ENCODE results near the gene MRPL24.

DNA sequence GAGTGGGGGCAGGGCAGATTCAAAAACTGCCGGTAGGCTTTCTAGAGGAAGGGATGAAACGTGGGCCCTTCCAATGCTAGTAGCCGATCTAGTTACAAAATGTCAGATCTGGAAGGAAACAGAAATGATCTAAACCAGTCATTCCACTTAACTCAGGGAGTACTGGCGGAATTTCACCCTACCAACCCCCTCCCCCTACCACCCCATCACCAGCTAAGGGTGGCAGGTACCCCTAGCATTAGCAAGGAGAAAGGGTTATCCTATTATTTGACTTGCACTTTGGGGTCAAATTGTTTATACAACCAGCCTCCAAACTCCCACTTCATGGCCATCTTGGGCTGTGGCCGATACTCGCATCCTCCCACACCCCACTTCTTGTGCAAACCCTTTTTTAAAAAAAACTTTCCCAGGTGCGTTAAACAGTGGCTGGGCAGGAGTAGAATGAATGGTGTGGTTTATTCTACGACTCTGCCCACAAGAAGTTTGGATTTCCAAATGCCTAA, 644 bp upstream of the MRPL24 start:
- TF ChIP-seq POLR2A (IDR thresholded peaks at IDR 0.05; ENCODE audit: low read depth, low read length) (no peak), EP300 (IDR thresholded peaks at IDR 0.05; ENCODE audit: borderline replicate concordance in 1 of 2, control insufficient read depth in 1 of 2, low read depth in 2 of 2, low read length in 2 of 2) (no peak; a peak in 1 of 4 replicates), JUNB (IDR thresholded peaks at IDR 0.05) (no peak), NFYB (IDR thresholded peaks at IDR 0.05; ENCODE audit: insufficient read depth, low read depth, low read length) (no peak), BRCA1 (IDR thresholded peaks at IDR 0.05; ENCODE audit: low read depth, low read length) (no peak), POLR2AphosphoS2 (IDR thresholded peaks at IDR 0.05; ENCODE audit: low read depth, low read length) (no peak), TCF3 (IDR thresholded peaks at IDR 0.05; ENCODE audit: borderline replicate concordance, insufficient read depth, low read depth, low read length) (no peak), EGR1 (IDR thresholded peaks at IDR 0.05; ENCODE audit: borderline replicate concordance in 1 of 2, low read depth in 2 of 2, low read length in 2 of 2) (no peak)
- TF ChIP-seq, protein P1, sequence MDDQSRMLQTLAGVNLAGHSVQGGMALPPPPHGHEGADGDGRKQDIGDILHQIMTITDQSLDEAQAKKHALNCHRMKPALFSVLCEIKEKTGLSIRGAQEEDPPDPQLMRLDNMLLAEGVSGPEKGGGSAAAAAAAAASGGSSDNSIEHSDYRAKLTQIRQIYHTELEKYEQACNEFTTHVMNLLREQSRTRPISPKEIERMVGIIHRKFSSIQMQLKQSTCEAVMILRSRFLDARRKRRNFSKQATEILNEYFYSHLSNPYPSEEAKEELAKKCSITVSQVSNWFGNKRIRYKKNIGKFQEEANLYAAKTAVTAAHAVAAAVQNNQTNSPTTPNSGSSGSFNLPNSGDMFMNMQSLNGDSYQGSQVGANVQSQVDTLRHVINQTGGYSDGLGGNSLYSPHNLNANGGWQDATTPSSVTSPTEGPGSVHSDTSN (IDR thresholded peaks at IDR 0.05; ENCODE audit: insufficient replicate concordance, low read depth, low read length) = no peak
- TF ChIP-seq, protein P2, sequence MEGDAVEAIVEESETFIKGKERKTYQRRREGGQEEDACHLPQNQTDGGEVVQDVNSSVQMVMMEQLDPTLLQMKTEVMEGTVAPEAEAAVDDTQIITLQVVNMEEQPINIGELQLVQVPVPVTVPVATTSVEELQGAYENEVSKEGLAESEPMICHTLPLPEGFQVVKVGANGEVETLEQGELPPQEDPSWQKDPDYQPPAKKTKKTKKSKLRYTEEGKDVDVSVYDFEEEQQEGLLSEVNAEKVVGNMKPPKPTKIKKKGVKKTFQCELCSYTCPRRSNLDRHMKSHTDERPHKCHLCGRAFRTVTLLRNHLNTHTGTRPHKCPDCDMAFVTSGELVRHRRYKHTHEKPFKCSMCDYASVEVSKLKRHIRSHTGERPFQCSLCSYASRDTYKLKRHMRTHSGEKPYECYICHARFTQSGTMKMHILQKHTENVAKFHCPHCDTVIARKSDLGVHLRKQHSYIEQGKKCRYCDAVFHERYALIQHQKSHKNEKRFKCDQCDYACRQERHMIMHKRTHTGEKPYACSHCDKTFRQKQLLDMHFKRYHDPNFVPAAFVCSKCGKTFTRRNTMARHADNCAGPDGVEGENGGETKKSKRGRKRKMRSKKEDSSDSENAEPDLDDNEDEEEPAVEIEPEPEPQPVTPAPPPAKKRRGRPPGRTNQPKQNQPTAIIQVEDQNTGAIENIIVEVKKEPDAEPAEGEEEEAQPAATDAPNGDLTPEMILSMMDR (IDR thresholded peaks at IDR 0.05 in 2 of 3, conservative IDR thresholded peaks at IDR 0.05 in 1 of 3; ENCODE audit: control insufficient read depth in 2 of 3, extremely low read depth in 1 of 3, insufficient read depth in 1 of 3, low read depth in 3 of 3, low read length in 3 of 3) = no peak
- TF ChIP-seq, protein P3, sequence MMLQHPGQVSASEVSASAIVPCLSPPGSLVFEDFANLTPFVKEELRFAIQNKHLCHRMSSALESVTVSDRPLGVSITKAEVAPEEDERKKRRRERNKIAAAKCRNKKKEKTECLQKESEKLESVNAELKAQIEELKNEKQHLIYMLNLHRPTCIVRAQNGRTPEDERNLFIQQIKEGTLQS (IDR thresholded peaks at IDR 0.05; ENCODE audit: borderline replicate concordance, extremely low read depth, low read depth, low read length) = no peak
- TF ChIP-seq, protein P4, sequence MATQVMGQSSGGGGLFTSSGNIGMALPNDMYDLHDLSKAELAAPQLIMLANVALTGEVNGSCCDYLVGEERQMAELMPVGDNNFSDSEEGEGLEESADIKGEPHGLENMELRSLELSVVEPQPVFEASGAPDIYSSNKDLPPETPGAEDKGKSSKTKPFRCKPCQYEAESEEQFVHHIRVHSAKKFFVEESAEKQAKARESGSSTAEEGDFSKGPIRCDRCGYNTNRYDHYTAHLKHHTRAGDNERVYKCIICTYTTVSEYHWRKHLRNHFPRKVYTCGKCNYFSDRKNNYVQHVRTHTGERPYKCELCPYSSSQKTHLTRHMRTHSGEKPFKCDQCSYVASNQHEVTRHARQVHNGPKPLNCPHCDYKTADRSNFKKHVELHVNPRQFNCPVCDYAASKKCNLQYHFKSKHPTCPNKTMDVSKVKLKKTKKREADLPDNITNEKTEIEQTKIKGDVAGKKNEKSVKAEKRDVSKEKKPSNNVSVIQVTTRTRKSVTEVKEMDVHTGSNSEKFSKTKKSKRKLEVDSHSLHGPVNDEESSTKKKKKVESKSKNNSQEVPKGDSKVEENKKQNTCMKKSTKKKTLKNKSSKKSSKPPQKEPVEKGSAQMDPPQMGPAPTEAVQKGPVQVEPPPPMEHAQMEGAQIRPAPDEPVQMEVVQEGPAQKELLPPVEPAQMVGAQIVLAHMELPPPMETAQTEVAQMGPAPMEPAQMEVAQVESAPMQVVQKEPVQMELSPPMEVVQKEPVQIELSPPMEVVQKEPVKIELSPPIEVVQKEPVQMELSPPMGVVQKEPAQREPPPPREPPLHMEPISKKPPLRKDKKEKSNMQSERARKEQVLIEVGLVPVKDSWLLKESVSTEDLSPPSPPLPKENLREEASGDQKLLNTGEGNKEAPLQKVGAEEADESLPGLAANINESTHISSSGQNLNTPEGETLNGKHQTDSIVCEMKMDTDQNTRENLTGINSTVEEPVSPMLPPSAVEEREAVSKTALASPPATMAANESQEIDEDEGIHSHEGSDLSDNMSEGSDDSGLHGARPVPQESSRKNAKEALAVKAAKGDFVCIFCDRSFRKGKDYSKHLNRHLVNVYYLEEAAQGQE (IDR thresholded peaks at IDR 0.05; ENCODE audit: low read depth, low read length) = no peak
